ENCODE measurements around the gene MAN2B2. TPM values are rescaled to one million over a fixed set of nuclear protein-coding genes. Genes with fewer than 3 reads are reported as not detected.
A peak's percentile ranks its signal among the peaks of the same experiment; 100 is the strongest.

Gene MAN2B2
- total and polyA plus RNA-seq, 9 of the 15 experiments (the other 6 are each of a cell fraction or from before 2014, with no cell fraction given) = 0.21 to 8.8 (median 3.7) TPM

GRCh38 chr4:6640292-6641163 lies 65.5 kb downstream of the MAN2B2 start, which contains the start of gene MRFAP1 (continued):
- TF ChIP-seq ZBTB9 (CRISPR knock-in tag; IDR thresholded peaks at IDR 0.05) (no peak), ZBTB11 (CRISPR knock-in tag; IDR thresholded peaks at IDR 0.05) (peak in 1 of 3 experiments; percentile 80; a peak in 2 of 6 replicates), IRF1 (CRISPR knock-in tag; IDR thresholded peaks at IDR 0.05; ENCODE audit: borderline replicate concordance) (no peak), ZNF12 (CRISPR knock-in tag; IDR thresholded peaks at IDR 0.05) (no peak), ZNF395 (CRISPR knock-in tag; IDR thresholded peaks at IDR 0.05) (peak; percentile 96), ZNF217 (CRISPR knock-in tag; IDR thresholded peaks at IDR 0.05) (no peak), L3MBTL2 (IDR thresholded peaks at IDR 0.05) (peak; percentile 99), ZNF174 (CRISPR knock-in tag; IDR thresholded peaks at IDR 0.05) (no peak), ERF (CRISPR knock-in tag; IDR thresholded peaks at IDR 0.05) (no peak), MNT (conservative IDR thresholded peaks at IDR 0.05) (peak; percentile 67 to 84; a peak in 3 of 4 replicates), GABPB2 (CRISPR knock-in tag; conservative IDR thresholded peaks at IDR 0.05) (no peak), ATF3 (IDR thresholded peaks at IDR 0.05) (peak; percentile 35; the same call in 1 of the 2 replicates), ATF3 (CRISPR knock-in tag; conservative IDR thresholded peaks at IDR 0.05) (0 out of 2 replicates have a peak, but pooled peaks have one; percentile 25), GATAD2B (IDR thresholded peaks at IDR 0.05; ENCODE audit: borderline replicate concordance) (peak; percentile 22; the same call in 1 of the 2 replicates), KDM1A (IDR thresholded peaks at IDR 0.05) (no peak; a peak in 1 of 4 replicates)

Measured in K562 (cell line).